ENCODE measurements around the gene TEX11. TPM values are rescaled to one million over a fixed set of nuclear protein-coding genes. Genes with fewer than 3 reads are reported as not detected.

TEX11 gene

DNA sequence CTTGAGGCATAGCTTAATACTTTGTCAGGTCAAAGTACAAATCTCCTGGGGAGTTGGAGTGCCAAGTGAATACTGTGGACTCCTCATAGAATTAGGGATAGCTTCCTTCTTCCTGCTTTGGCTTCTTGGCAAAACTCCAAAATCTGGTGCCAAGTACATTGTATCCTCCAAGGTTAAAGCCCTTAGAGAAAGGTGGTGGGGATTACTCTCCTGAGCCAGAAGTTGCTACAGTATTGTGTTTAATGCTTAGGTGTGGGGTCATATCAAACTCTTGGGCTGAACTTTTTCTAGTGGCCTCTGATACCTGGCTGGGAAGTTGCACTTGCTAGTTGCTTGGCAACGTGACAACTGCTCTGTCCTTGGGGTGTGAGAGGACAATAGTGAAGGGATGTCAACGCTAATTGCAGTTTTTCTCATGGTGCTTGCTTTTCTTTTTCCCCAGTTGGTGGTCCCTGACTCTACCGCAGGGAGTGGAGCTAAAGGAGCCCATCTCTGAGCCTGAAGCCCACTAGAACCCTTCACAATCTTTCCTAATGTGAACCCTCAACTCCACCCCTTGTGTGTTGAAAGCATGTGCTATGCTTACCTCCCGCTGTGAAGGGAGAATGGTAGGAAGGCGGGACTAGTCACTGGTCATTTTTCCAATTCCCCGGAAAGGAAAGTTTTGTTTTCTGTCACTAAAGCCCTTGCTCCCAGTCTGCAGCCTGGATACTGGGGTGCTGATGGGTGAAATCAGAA, 428.4 kb downstream of the TEX11 start:
- H3K36me3 ChIP-seq (ENCODE audit: control insufficient read depth, insufficient read depth, low read length), result no peaks in the 10 kb centered on the region
- no peak overlapping the region for H3K4me3 ChIP-seq (ENCODE audit: low read length)
- H4K8ac ChIP-seq (ENCODE audit: low read depth, low read length), result no peak overlapping the region
- no peak overlapping the region for H3K9ac ChIP-seq (ENCODE audit: low read length)
- H2BK5ac ChIP-seq (ENCODE audit: low read length), result no peak overlapping the region
- H3K4me2 ChIP-seq (ENCODE audit: low read length), result no peak overlapping the region
- H3K4me1 ChIP-seq (ENCODE audit: control insufficient read depth, low read depth, low read length), result no peaks in the 10 kb centered on the region
- peaks cover 2% of the 10 kb centered on the region for H3K79me2 ChIP-seq (ENCODE audit: control insufficient read depth, insufficient read depth, low read length)
- H2BK120ac ChIP-seq (ENCODE audit: low read depth, low read length), result no peak overlapping the region
- no peaks in the 10 kb centered on the region for H3K27me3 ChIP-seq (ENCODE audit: insufficient read depth, low read length, poor library complexity)
- H3K18ac ChIP-seq (ENCODE audit: low read length), result no peak overlapping the region
- no peaks in the 10 kb centered on the region for H3K79me1 ChIP-seq (ENCODE audit: low read length)
- H2AK5ac ChIP-seq (ENCODE audit: low read length), result no peak overlapping the region
- H3K27ac ChIP-seq (ENCODE audit: low read depth, low read length), result no peak overlapping the region
- no peak overlapping the region for H3K56ac ChIP-seq (ENCODE audit: low read length)
- no peak overlapping the region for H2BK15ac ChIP-seq (replicated peaks; ENCODE audit: low read depth)
- WGBS (ENCODE audit: extremely low coverage, insufficient coverage, low lambda C conversion rate), result no CpG with 5 or more reads among the region's 6 CpGs
- peak; percentile 34 for DNase-seq
- no peak overlapping the region for H3K4ac ChIP-seq (ENCODE audit: low read depth, low read length)
- no peak overlapping the region for H3K23ac ChIP-seq (ENCODE audit: low read length)
- no peak overlapping the region for H4K5ac ChIP-seq (ENCODE audit: low read length)

DNA sequence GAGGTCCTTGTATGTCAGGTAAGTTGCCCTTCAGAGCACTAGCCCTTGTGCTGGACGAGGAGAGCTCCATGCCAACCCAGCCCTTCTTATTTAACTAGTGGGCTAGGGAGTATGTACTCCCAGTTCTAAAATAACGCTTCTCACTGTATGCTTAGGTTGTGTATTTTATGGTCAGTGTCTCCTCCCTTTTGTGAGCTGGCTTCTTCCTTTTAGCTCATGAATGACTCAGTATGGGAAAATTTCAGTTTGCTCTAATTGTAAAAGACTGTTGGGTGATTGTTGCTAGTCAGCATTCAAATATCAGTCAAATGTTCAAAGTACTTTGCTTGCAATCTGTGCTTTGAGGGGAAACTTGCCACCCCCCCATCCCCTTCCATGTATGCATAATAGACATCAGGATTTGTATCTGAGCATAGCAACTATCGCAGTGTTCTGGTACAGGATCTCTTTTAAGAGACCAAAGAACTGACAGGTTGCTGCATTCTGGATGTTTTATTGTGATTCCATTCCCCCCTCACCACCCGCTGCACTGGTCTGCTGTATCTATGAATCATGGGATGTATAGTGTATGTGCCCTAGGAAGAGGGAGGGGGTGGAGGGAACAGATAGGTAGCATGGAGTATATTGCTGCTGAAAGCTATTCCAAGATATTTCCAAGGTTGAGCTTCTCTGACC, 429.1 kb downstream of the TEX11 start:
- Histone ChIP-seq H3K4ac (ENCODE audit: low read depth, low read length) (no peak overlapping the region), H3K4me2 (ENCODE audit: low read length) (no peak overlapping the region), H3K79me1 (ENCODE audit: low read length) (no peaks in the 10 kb centered on the region), H2BK5ac (ENCODE audit: low read length) (no peak overlapping the region), H3K27ac (ENCODE audit: low read depth, low read length) (no peak overlapping the region), H2BK120ac (ENCODE audit: low read depth, low read length) (no peak overlapping the region), H2AK5ac (ENCODE audit: low read length) (no peak overlapping the region), H3K27me3 (ENCODE audit: insufficient read depth, low read length, poor library complexity) (no peaks in the 10 kb centered on the region), H3K23ac (ENCODE audit: low read length) (no peak overlapping the region), H3K4me3 (ENCODE audit: low read length) (no peak overlapping the region), H3K9ac (ENCODE audit: low read length) (no peak overlapping the region), H3K56ac (ENCODE audit: low read length) (no peak overlapping the region), H3K79me2 (ENCODE audit: control insufficient read depth, insufficient read depth, low read length) (peaks cover 2% of the 10 kb centered on the region), H2BK15ac (replicated peaks; ENCODE audit: low read depth) (no peak overlapping the region), H4K5ac (ENCODE audit: low read length) (no peak overlapping the region), H3K36me3 (ENCODE audit: control insufficient read depth, insufficient read depth, low read length) (no peaks in the 10 kb centered on the region), H3K18ac (ENCODE audit: low read length) (no peak overlapping the region), H4K8ac (ENCODE audit: low read depth, low read length) (no peak overlapping the region), H3K4me1 (ENCODE audit: control insufficient read depth, low read depth, low read length) (no peaks in the 10 kb centered on the region)
- WGBS (ENCODE audit: extremely low coverage, insufficient coverage, low lambda C conversion rate), result no CpG with 5 or more reads among the region's 4 CpGs
- DNase-seq, result no peak

Small RNA genes lying within 50 kb of the gene (small RNA-seq; reads per million reads assigned to genes)
- not detected for gene SNORD3E (ENCODE audit: insufficient read depth)
